A549 (cell line): ENCODE measurements around the gene RER1. TPM values are rescaled to one million over a fixed set of nuclear protein-coding genes. Genes with fewer than 3 reads are reported as not detected.

ENCODE experiments used
- ATAC-seq, 2 experiments: fragments of 200-7000 bp in 1 of 2; fragments of >200 bp in 1 of 2; cut with Nextera tagmentation in 1 of 2; cut with Tn5 transposase in 1 of 2; 3 replicates each; pipeline versions ENCODE4 v1.8.0 to v1.9.1; 2018 to 2020; ENCODE audit warnings: mild to moderate bottlenecking in 1 of 2, moderate library complexity in 1 of 2
- CTCF ChIA-PET: fragments of 300-600 bp; sonication (Branson Sonifier 250); formaldehyde crosslinking; extraction: SDS; loops from one replicate; lab custom pipeline; 2021; ENCODE audit warnings: antibody characterized with exemption, inconsistent platforms; lab: Yijun Ruan, JAX
- POLR2A ChIA-PET: fragments of 350-600 bp; formaldehyde crosslinking; extraction: SDS; loops from one replicate; lab custom pipeline; 2021; ENCODE audit warnings: antibody characterized with exemption, inconsistent platforms; lab: Yijun Ruan, JAX
- DNase-seq, 2 experiments: peaks; one replicate each; pipeline versions ENCODE4 v3.0.0 to v3.0.0-alpha.2; 2011 to 2016; ENCODE audit warnings: low read depth in 1 of 2, low spot score in 1 of 2
- FAIRE-seq: peaks from 2 replicates; lab custom pipeline; 2011; peaks lifted over from hg19 to GRCh38; lab: Jason Lieb, UNC
- H3K27ac ChIP-seq, 2 experiments: fragments of >200 bp; sonication (Bioruptor Twin); formaldehyde crosslinking; 3 replicates each; pipeline ENCODE4 v1.5.1; 2016 to 2017
- H3K4me1 ChIP-seq: fragments of >200 bp; sonication (Bioruptor Twin); formaldehyde crosslinking; 3 replicates; pipeline ENCODE4 v1.6.1; 2016
- H3K4me2 ChIP-seq: fragments of >200 bp; sonication (Bioruptor Twin); formaldehyde crosslinking; 3 replicates; pipeline ENCODE4 v1.6.1; 2016
- H3K4me3 ChIP-seq: fragments of >200 bp; sonication (Bioruptor Twin); formaldehyde crosslinking; 3 replicates; pipeline ENCODE4 v1.5.1; 2016
- H3K9me3 ChIP-seq: fragments of >200 bp; sonication (Bioruptor Twin); formaldehyde crosslinking; 3 replicates; pipeline ENCODE4 v1.6.1; 2016
- ATOH8 ChIP-seq: fragments of 250-450 bp; sonication (Bioruptor Pico); IDR thresholded peaks from 2 replicates; pipeline ENCODE4 v1.5.0; 2020; ENCODE audit warnings: low read depth, mild to moderate bottlenecking, moderate library complexity
- CEBPB ChIP-seq, 2 experiments: fragments of >200 bp in 1 of 2; sonication (Bioruptor Twin) in 1 of 2; formaldehyde crosslinking in 1 of 2; IDR thresholded peaks; 2 replicates each; pipeline ENCODE4 v1.6.1; 2012 to 2016
- CHD2 ChIP-seq: fragments of 150-350 bp; IDR thresholded peaks from 2 replicates; pipeline ENCODE4 v1.6.1; 2014; ENCODE audit warnings: low read length; ENCODE audit not compliant: partially characterized antibody
- EHF ChIP-seq: fragments of 250-450 bp; sonication (Bioruptor Pico); IDR thresholded peaks from 2 replicates; pipeline ENCODE4 v1.5.0; 2020; ENCODE audit warnings: mild to moderate bottlenecking
- FOXS1 ChIP-seq: fragments of 250-450 bp; sonication (Bioruptor Pico); IDR thresholded peaks from 2 replicates; pipeline ENCODE4 v1.5.0; 2020; ENCODE audit warnings: mild to moderate bottlenecking, moderate library complexity
- HES2 ChIP-seq: fragments of >200 bp; sonication (Bioruptor Twin); formaldehyde crosslinking; IDR thresholded peaks from 2 replicates; pipeline ENCODE4 v1.6.1; 2016
- HEYL ChIP-seq: fragments of 250-450 bp; sonication (Bioruptor Pico); IDR thresholded peaks from 2 replicates; pipeline ENCODE4 v1.8.0; 2021; ENCODE audit warnings: mild to moderate bottlenecking, moderate library complexity
- HMGXB4 ChIP-seq: fragments of 250-450 bp; sonication (Bioruptor Pico); IDR thresholded peaks from 2 replicates; pipeline ENCODE4 v1.5.0; 2021; ENCODE audit warnings: mild to moderate bottlenecking, moderate library complexity, borderline replicate concordance
- HOXA7 ChIP-seq: fragments of 250-450 bp; sonication (Bioruptor Pico); IDR thresholded peaks from 2 replicates; pipeline ENCODE4 v1.5.0; 2020; ENCODE audit warnings: mild to moderate bottlenecking, moderate library complexity
- JUNB ChIP-seq: fragments of >200 bp; sonication (Bioruptor Twin); formaldehyde crosslinking; IDR thresholded peaks from 2 replicates; pipeline ENCODE4 v1.6.1; 2016
- MAX ChIP-seq: IDR thresholded peaks from 2 replicates; pipeline ENCODE4 v1.6.1; 2012
- MYC ChIP-seq: IDR thresholded peaks from 2 replicates; pipeline ENCODE4 v1.6.1; 2012; ENCODE audit warnings: mild to moderate bottlenecking, inconsistent platforms, low read length, improper control_type of control experiment, borderline replicate concordance
- RNF2 ChIP-seq: fragments of 200-600 bp; sonication (generic); IDR thresholded peaks from 2 replicates; pipeline ENCODE4 v1.6.1; 2016; ENCODE audit warnings: low read depth, mild to moderate bottlenecking, antibody characterized with exemption, moderate library complexity, borderline replicate concordance
- SREBF2 ChIP-seq: fragments of 450-650 bp; IDR thresholded peaks from 2 replicates; pipeline ENCODE4 v1.6.1; 2014; ENCODE audit warnings: mild to moderate bottlenecking, moderate library complexity
- TP53 ChIP-seq: fragments of 250-450 bp; sonication (Bioruptor Pico); IDR thresholded peaks from 2 replicates; pipeline ENCODE4 v1.5.0; 2021; ENCODE audit warnings: mild to moderate bottlenecking, moderate library complexity
- ZC3H11A ChIP-seq: fragments of 450-650 bp; IDR thresholded peaks from 2 replicates; pipeline ENCODE4 v1.6.1; 2014; ENCODE audit warnings: antibody characterized with exemption, mild to moderate bottlenecking
- ZNF302 ChIP-seq: fragments of 250-450 bp; sonication (Bioruptor Pico); IDR thresholded peaks from 2 replicates; pipeline ENCODE4 v1.9.0; 2021; ENCODE audit warnings: inconsistent platforms, mild to moderate bottlenecking, moderate library complexity
- WGBS: methylation state at CpG from one replicate; pipeline ENCODE4 v1.1.6; 2017; ENCODE audit errors: missing lambda C conversion rate; 5-methylcytosine and 5-hydroxymethylcytosine counted together
- polyA plus RNA-seq, 4 experiments: library from polyadenylated mRNA; depleted of rRNA in 3 of 4; stranded (reverse); fragments of >200 nt; fragmentation: RNase III in 1 of 4; extraction: RNeasy Plus Mini Kit Qiagen cat#74134 plus additional on column Dnase treatment in 1 of 4; gene quantifications; 2 replicates in 3 of 4; 3 replicates in 1 of 4; pipeline ENCODE4 v1.2.3, GENCODE V29; 2011 to 2017
- TF ChIP-seq, protein P1 (sequence below): fragments of 150-350 bp; IDR thresholded peaks from 2 replicates; pipeline ENCODE4 v1.6.1; 2014; ENCODE audit warnings: low read depth, mild to moderate bottlenecking, low read length
- TF ChIP-seq, protein P2 (sequence below): fragments of >200 bp; sonication (Bioruptor Twin); formaldehyde crosslinking; IDR thresholded peaks from 3 replicates; pipeline ENCODE4 v1.6.1; 2016

RER1 gene
- polyA plus RNA-seq, 2 of the 4 experiments (the other 2 are of a cell fraction), result 72.3 to 213 TPM

DNA sequence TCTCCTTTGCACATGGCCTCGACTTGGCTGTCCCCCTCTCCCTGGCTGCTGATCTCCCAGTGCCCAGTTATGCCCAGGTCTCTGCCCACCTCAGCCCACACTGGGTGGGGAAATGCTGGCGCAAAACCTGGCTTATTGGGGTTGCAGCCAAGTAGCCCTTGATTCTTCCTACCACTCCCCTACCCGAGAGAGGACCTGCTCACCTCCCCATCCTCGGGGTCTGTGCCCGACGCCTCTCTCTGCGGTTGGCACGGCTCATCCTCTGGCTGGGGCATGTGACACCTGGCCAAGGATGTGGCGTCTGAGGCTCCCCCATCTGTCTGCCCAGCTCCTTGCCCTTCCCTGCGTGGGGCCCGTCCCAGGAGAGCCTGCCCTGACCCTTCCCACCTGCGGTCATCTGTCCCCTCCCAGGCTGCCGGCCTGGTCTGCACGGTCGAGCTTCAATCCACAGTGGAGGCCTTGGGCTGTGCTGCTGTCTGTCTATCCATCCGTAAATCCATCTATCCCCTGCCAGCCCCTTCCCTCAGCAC lies 27.2 kb downstream of the RER1 start:
- H3K4me1 ChIP-seq, result peaks cover 4% of the 10 kb centered on the region

GRCh38 chr1:2419416-2419815 lies 27.8 kb downstream of the RER1 start:
- FAIRE-seq, result no peak
- Histone ChIP-seq H3K9me3 (no peaks in the 10 kb centered on the region; the same call in 2 of the 3 replicates), H3K4me2 (no peak overlapping the region), H3K4me3 (no peak overlapping the region), H3K27ac (no peak overlapping the region), H3K4me1 (no peaks in the 10 kb centered on the region)
- no peak for TF ChIP-seq JUNB
- ChIA-PET POLR2A (no interaction called here), CTCF (interaction anchor here (0.6 to 7.2 kb wide), 5 partner anchors 12 to 230 kb away, joined by 3 to 63 read pairs (median 3); no protein-coding TSS in a partner anchor)
- no peak for DNase-seq
- 0% methylated on average over 1 of the region's 16 CpGs for WGBS
- no peak for ATAC-seq

More for the DNA sequence above, 27.2 kb downstream of the RER1 start:
- TF ChIP-seq MAX (no peak), HMGXB4 (no peak), TP53 (no peak), SREBF2 (no peak), CEBPB (IDR thresholded peaks at IDR 0.05) (no peak), HOXA7 (CRISPR knock-in tag) (no peak), EHF (no peak), ZC3H11A (no peak), HES2 (no peak), MYC (no peak), HEYL (CRISPR knock-in tag) (no peak), CHD2 (no peak), ATOH8 (CRISPR knock-in tag) (no peak), FOXS1 (CRISPR knock-in tag) (no peak), ZNF302 (CRISPR knock-in tag) (no peak), RNF2 (no peak), JUNB (no peak)
- TF ChIP-seq, protein P1, sequence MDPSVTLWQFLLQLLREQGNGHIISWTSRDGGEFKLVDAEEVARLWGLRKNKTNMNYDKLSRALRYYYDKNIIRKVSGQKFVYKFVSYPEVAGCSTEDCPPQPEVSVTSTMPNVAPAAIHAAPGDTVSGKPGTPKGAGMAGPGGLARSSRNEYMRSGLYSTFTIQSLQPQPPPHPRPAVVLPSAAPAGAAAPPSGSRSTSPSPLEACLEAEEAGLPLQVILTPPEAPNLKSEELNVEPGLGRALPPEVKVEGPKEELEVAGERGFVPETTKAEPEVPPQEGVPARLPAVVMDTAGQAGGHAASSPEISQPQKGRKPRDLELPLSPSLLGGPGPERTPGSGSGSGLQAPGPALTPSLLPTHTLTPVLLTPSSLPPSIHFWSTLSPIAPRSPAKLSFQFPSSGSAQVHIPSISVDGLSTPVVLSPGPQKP, result no peak
- TF ChIP-seq, protein P2, sequence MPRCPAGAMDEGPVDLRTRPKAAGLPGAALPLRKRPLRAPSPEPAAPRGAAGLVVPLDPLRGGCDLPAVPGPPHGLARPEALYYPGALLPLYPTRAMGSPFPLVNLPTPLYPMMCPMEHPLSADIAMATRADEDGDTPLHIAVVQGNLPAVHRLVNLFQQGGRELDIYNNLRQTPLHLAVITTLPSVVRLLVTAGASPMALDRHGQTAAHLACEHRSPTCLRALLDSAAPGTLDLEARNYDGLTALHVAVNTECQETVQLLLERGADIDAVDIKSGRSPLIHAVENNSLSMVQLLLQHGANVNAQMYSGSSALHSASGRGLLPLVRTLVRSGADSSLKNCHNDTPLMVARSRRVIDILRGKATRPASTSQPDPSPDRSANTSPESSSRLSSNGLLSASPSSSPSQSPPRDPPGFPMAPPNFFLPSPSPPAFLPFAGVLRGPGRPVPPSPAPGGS, result no peak
- TF ChIP-seq, all 56 proteins: peak for 0
- DNase-seq (no peak), ATAC-seq (no peak), FAIRE-seq (no peak)
- no peak overlapping the region for H3K4me2 ChIP-seq
- ChIA-PET CTCF (interaction anchor here (1.4 to 7.2 kb wide), 3 partner anchors 25 to 129 kb away, joined by 3 to 63 read pairs (median 7); no protein-coding TSS in a partner anchor), POLR2A (no interaction called here)
- WGBS, result 80% methylated on average over 11 of the region's 16 CpGs
- no peak overlapping the region for H3K27ac ChIP-seq
- no peaks in the 10 kb centered on the region; the same call in 2 of the 3 replicates for H3K9me3 ChIP-seq
- H3K4me3 ChIP-seq, result no peak overlapping the region
